Neuronal stem cell (in vitro differentiated cells): ENCODE measurements around the gene PRIMA1.

ENCODE experiments used
- DNase-seq: peaks from one replicate; pipeline ENCODE4 v3.0.0-alpha.2; 2013; ENCODE audit warnings: low spot score
- H2AFZ ChIP-seq: one replicate; pipeline ENCODE4 v1.6.1; 2013; ENCODE audit warnings: mild to moderate bottlenecking, low read length, inconsistent platforms
- H2AK5ac ChIP-seq: 2 replicates; pipeline ENCODE4 v1.6.1; 2013; ENCODE audit warnings: low read depth, mild to moderate bottlenecking, inconsistent platforms, low read length, moderate library complexity, mixed read lengths
- H2BK120ac ChIP-seq: 2 replicates; pipeline ENCODE4 v1.6.1; 2013; ENCODE audit warnings: low read depth, mild to moderate bottlenecking, inconsistent platforms, low read length, moderate library complexity, mixed read lengths
- H2BK12ac ChIP-seq: one replicate; pipeline ENCODE4 v1.6.1; 2013; ENCODE audit warnings: low read length, inconsistent platforms
- H2BK15ac ChIP-seq: 2 replicates; pipeline ENCODE4 v1.6.1; 2013; ENCODE audit warnings: mild to moderate bottlenecking, low read length, inconsistent platforms, mixed read lengths
- H2BK5ac ChIP-seq: one replicate; pipeline ENCODE4 v1.6.1; 2013; ENCODE audit warnings: inconsistent platforms, mild to moderate bottlenecking, low read length, moderate library complexity
- H3K14ac ChIP-seq: one replicate; pipeline ENCODE4 v1.6.1; 2013; ENCODE audit warnings: low read length, inconsistent platforms
- H3K18ac ChIP-seq: 2 replicates; pipeline ENCODE4 v1.6.1; 2013; ENCODE audit warnings: low read length, inconsistent platforms
- H3K23ac ChIP-seq: 2 replicates; pipeline ENCODE4 v1.6.1; 2013; ENCODE audit warnings: low read depth, mild to moderate bottlenecking, mixed read lengths, low read length, inconsistent platforms; ENCODE audit not compliant: poor library complexity
- H3K27ac ChIP-seq: replicated peaks from 3 replicates; pipeline ENCODE4 v1.5.1; 2013; ENCODE audit warnings: low read length, inconsistent platforms
- H3K27me3 ChIP-seq, 3 experiments: 2 replicates each; pipeline ENCODE4 v1.6.1; 2013; ENCODE audit warnings: low read length in 3 of 3, mild to moderate bottlenecking in 2 of 3, inconsistent platforms in 1 of 3, low read depth in 1 of 3, mixed read lengths in 1 of 3, moderate library complexity in 1 of 3; ENCODE audit not compliant: control insufficient read depth in 3 of 3, insufficient read depth in 3 of 3
- H3K36me3 ChIP-seq, 2 donors: replicated peaks in 1 of 2; 2 replicates each; pipeline ENCODE4 v1.6.1; 2013; ENCODE audit warnings: low read length in 2 of 2; ENCODE audit not compliant: control insufficient read depth in 2 of 2, insufficient read depth in 2 of 2
- H3K4ac ChIP-seq: 2 replicates; pipeline ENCODE4 v1.6.1; 2013; ENCODE audit warnings: inconsistent platforms, mild to moderate bottlenecking, low read length, moderate library complexity
- H3K4me1 ChIP-seq, 2 donors: 1 replicate in 1 of 2; 2 replicates in 1 of 2; pipeline ENCODE4 v1.6.1; 2013; ENCODE audit warnings: low read length in 2 of 2, low read depth in 1 of 2; ENCODE audit not compliant: control insufficient read depth in 2 of 2, insufficient read depth in 1 of 2
- H3K4me2 ChIP-seq: one replicate; pipeline ENCODE4 v1.6.1; 2013; ENCODE audit warnings: mild to moderate bottlenecking, low read length, inconsistent platforms; ENCODE audit not compliant: insufficient read depth, poor library complexity, severe bottlenecking
- H3K4me3 ChIP-seq, 2 donors: 2 replicates each; pipeline ENCODE4 v1.5.1; 2013; ENCODE audit warnings: low read length in 2 of 2, mild to moderate bottlenecking in 2 of 2, inconsistent platforms in 1 of 2, moderate library complexity in 1 of 2
- H3K79me1 ChIP-seq: one replicate; pipeline ENCODE4 v1.6.1; 2013; ENCODE audit warnings: low read depth, mild to moderate bottlenecking, inconsistent platforms, low read length, moderate library complexity
- H3K9ac ChIP-seq: one replicate; pipeline ENCODE4 v1.6.1; 2013; ENCODE audit warnings: mild to moderate bottlenecking, low read depth, low read length, inconsistent platforms; ENCODE audit not compliant: poor library complexity
- H3K9me3 ChIP-seq, 2 donors: replicated peaks in 1 of 2; 2 replicates each; pipeline versions ENCODE3 to v1.6.1; 2013; ENCODE audit warnings: low read length in 2 of 2, mild to moderate bottlenecking in 2 of 2, inconsistent platforms in 1 of 2, low read depth in 1 of 2, mixed read lengths in 1 of 2, moderate library complexity in 1 of 2; ENCODE audit not compliant: control insufficient read depth in 2 of 2, insufficient read depth in 1 of 2
- H4K8ac ChIP-seq: one replicate; pipeline ENCODE4 v1.6.1; 2013; ENCODE audit warnings: low read depth, mild to moderate bottlenecking, inconsistent platforms, low read length, moderate library complexity
- H4K91ac ChIP-seq: one replicate; pipeline ENCODE4 v1.6.1; 2013; ENCODE audit warnings: low read length, low read depth, mild to moderate bottlenecking, inconsistent platforms; ENCODE audit not compliant: poor library complexity
- WGBS, 2 donors: extraction: QIAGEN DNeasy Blood & Tissue Kit; methylation state at CpG; one replicate each; pipeline ENCODE4 v1.1.7; 2013; ENCODE audit warnings: missing lambda C conversion rate in 2 of 2, mixed read lengths in 1 of 2; ENCODE audit not compliant: insufficient read length in 2 of 2, insufficient replicate concordance in 1 of 2; ENCODE audit errors: extremely low coverage in 2 of 2; 5-methylcytosine and 5-hydroxymethylcytosine counted together

The PRIMA1 gene

GRCh38 chr14:93749076-93749420, 39.2 kb downstream of the PRIMA1 start:
- Histone ChIP-seq H2AFZ (no peak overlapping the region), H2BK15ac (no peak overlapping the region), H3K4me3 (no peak overlapping the region), H2BK12ac (peak overlapping the region; percentile 80), H3K9ac (no peak overlapping the region), H3K18ac (peak overlapping the region; percentile 68), H3K36me3 (no peaks in the 10 kb centered on the region), H4K8ac (no peak overlapping the region), H3K4me2 (no peak overlapping the region), H3K79me1 (no peaks in the 10 kb centered on the region), H3K4ac (no peak overlapping the region), H2AK5ac (no peak overlapping the region), H3K27me3 (no peaks in the 10 kb centered on the region), H4K91ac (no peak overlapping the region), H3K14ac (no peak overlapping the region), H3K27ac (peak overlapping the region; percentile 86), H2BK5ac (no peak overlapping the region), H3K9me3 (peaks cover 0 to 2% of the 10 kb centered on the region in 2 donors), H3K23ac (no peak overlapping the region), H2BK120ac (no peak overlapping the region), H3K4me1 (peaks cover 0 to 42% of the 10 kb centered on the region in 2 donors)
- peak; percentile 32 for DNase-seq
- no CpG with 5 or more reads among the region's 8 CpGs for WGBS, 2 donors

DNA sequence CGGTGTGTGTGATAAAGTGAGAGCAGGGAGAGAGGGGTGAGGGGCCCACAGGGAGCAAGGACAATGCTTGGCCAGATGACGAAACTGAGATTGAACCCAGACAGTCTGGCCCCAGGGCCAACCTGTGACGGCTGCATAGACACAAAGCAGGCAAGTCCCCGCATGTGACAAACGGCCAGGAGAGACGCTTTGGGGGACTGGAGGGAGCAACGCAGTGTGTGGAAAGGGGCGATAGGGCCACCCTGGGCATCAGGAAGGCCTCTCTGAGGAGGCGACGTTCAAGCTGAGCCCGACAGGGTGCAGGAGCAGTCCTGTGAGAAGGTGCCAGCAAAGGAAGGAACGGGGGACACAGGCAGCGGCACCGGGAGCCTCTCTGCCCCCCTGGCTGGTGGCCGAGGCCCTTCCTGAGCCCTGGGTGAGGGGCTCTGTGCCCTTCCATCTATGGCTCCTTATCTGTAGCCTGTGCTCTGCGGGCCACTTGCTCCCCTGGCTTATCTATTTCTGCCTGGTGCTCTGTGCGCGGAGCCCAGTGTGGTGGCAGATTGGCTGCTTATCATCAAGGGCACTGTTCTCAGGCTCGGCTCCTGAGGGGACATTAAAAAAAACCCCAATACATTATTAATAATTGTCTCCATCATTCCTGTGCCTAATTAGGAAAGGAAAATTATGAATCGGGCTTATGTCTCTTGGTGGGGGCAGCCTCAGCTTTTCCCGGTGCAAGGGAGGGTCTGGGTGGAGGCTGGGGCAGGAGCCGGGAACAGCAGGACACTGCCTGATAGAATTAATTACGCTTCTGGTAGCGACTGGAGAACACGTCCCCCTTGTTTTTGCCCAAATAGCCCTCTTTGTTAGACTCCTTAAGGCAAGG, 39.8 kb downstream of the PRIMA1 start:
- Histone ChIP-seq H3K18ac (peak overlapping the region; percentile 87), H3K4me3 (no peak overlapping the region), H3K4ac (peak overlapping the region; percentile 43), H2BK5ac (peak overlapping the region; percentile 80), H3K14ac (peak overlapping the region; percentile 87), H2BK15ac (peak overlapping the region; percentile 8), H3K79me1 (no peaks in the 10 kb centered on the region), H3K4me2 (no peak overlapping the region), H3K4me1 (peaks cover 0 to 46% of the 10 kb centered on the region in 2 donors), H3K27me3 (no peaks in the 10 kb centered on the region), H3K27ac (peak overlapping the region; percentile 86), H3K36me3 (no peaks in the 10 kb centered on the region), H3K23ac (no peak overlapping the region), H2BK120ac (peak overlapping the region; percentile 61), H3K9me3 (peaks cover 0 to 2% of the 10 kb centered on the region in 2 donors), H4K8ac (no peak overlapping the region), H2AFZ (no peak overlapping the region), H2BK12ac (peak overlapping the region; percentile 8), H3K9ac (no peak overlapping the region), H4K91ac (peak overlapping the region; percentile 13), H2AK5ac (peak overlapping the region; percentile 71)
- no peak for DNase-seq
- no CpG with 5 or more reads among the region's 25 CpGs for WGBS, 2 donors

DNA sequence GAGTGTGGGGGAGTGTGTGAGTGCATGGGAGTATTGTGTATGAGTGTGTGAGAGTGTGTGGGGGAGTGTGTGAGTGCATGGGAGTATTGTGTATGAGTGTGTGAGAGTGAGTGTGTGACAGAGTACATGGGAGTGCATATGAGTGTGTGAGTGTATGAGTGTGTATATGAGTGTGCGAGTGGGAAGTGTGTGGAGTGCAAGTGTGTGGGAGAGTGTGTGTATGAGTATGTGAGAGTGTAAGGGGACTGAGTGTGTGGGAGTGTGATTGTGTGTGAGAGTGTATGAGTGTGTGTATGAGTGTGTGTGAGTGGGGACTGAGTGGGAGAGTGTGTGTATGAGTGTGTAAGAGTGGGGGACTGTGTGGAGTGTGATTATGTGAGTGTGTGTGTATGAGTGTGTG, 40.7 kb downstream of the PRIMA1 start:
- Histone ChIP-seq H2BK5ac (no peak overlapping the region), H3K27ac (no peak overlapping the region), H2BK12ac (peak overlapping the region; percentile 99), H3K4ac (no peak overlapping the region), H3K79me1 (no peaks in the 10 kb centered on the region), H2AK5ac (no peak overlapping the region), H3K36me3 (no peaks in the 10 kb centered on the region), H3K23ac (no peak overlapping the region), H3K14ac (no peak overlapping the region), H3K4me3 (peak overlapping the region in 1 of 2 donors; percentile 5), H2BK120ac (no peak overlapping the region), H3K27me3 (no peaks in the 10 kb centered on the region), H4K91ac (peak overlapping the region; percentile 13), H2AFZ (no peak overlapping the region), H3K18ac (no peak overlapping the region), H3K9ac (peak overlapping the region; percentile 26), H3K4me2 (no peak overlapping the region), H3K4me1 (peaks cover 0 to 46% of the 10 kb centered on the region in 2 donors), H2BK15ac (peak overlapping the region; percentile 8), H3K9me3 (peaks cover 0 to 2% of the 10 kb centered on the region in 2 donors), H4K8ac (no peak overlapping the region)
- WGBS, 2 donors = 100% methylated on average over 1 of the region's 1 CpG
- DNase-seq = no peak

GRCh38 chr14:93747102-93747501, 41.2 kb downstream of the PRIMA1 start:
- Histone ChIP-seq H3K23ac (peak overlapping the region; percentile 8), H2BK120ac (peak overlapping the region; percentile 79), H3K27ac (no peak overlapping the region), H2BK15ac (peak overlapping the region; percentile 76), H3K9ac (no peak overlapping the region), H3K79me1 (no peaks in the 10 kb centered on the region), H3K4me1 (peaks cover 0 to 46% of the 10 kb centered on the region in 2 donors), H3K4ac (no peak overlapping the region), H2AFZ (no peak overlapping the region), H2AK5ac (peak overlapping the region; percentile 100), H3K4me2 (no peak overlapping the region), H2BK5ac (no peak overlapping the region), H3K4me3 (no peak overlapping the region), H3K18ac (peak overlapping the region; percentile 93), H3K9me3 (peaks cover 0 to 2% of the 10 kb centered on the region in 2 donors), H3K14ac (peak overlapping the region; percentile 25), H2BK12ac (peak overlapping the region; percentile 99), H3K27me3 (no peaks in the 10 kb centered on the region), H3K36me3 (no peaks in the 10 kb centered on the region), H4K8ac (no peak overlapping the region), H4K91ac (peak overlapping the region; percentile 60)
- DNase-seq = no peak
- no CpG with 5 or more reads among the region's 15 CpGs for WGBS, 2 donors
